Measurements from ENCODE around the gene CYSTM1.
"Not testable (repeated sequence)": the region's sequence is repeated elsewhere in the genome, so short reads cannot be mapped to it uniquely, and the experiment has no call there.

CYSTM1 gene

GRCh38 chr5:140151144-140152021, 23.6 kb upstream of the CYSTM1 start:
- peak; percentile 96 for DNase-seq

- no peak for DNase-seq
Observed at GRCh38 chr5:140152022-140152999, 22.7 kb upstream of the CYSTM1 start.

GRCh38 chr5:140153255-140153654, 21.7 kb upstream of the CYSTM1 start:
- no peak for DNase-seq

GRCh38 chr5:140153905-140154304, 21.1 kb upstream of the CYSTM1 start:
- DNase-seq = no peak

GRCh38 chr5:140154710-140155381, 20.1 kb upstream of the CYSTM1 start:
- DNase-seq = not testable (repeated sequence)

GRCh38 chr5:140157032-140157781, 17.8 kb upstream of the CYSTM1 start:
- peak; percentile 92 for DNase-seq

GRCh38 chr5:140159014-140159927, 15.7 kb upstream of the CYSTM1 start:
- no peak for DNase-seq

- no peak for DNase-seq
Observed at GRCh38 chr5:140162275-140162674, 12.7 kb upstream of the CYSTM1 start.

GRCh38 chr5:140162781-140163180, 12.2 kb upstream of the CYSTM1 start:
- no peak for DNase-seq

- DNase-seq = no peak
Observed at GRCh38 chr5:140165101-140165922, 9.7 kb upstream of the CYSTM1 start.

GRCh38 chr5:140165923-140166270, 9.1 kb upstream of the CYSTM1 start:
- no peak for DNase-seq

- no peak for DNase-seq
Observed at GRCh38 chr5:140166911-140167310, 8.1 kb upstream of the CYSTM1 start.

GRCh38 chr5:140168371-140168770, 6.6 kb upstream of the CYSTM1 start:
- DNase-seq = peak; percentile 31

GRCh38 chr5:140169410-140169809, 5.6 kb upstream of the CYSTM1 start:
- no peak for DNase-seq

GRCh38 chr5:140172483-140172882, 2.5 kb upstream of the CYSTM1 start:
- no peak for DNase-seq

- DNase-seq = no peak
Observed at GRCh38 chr5:140174014-140174413, 974 bp upstream of the CYSTM1 start.

- DNase-seq = peak; percentile 86
Observed at GRCh38 chr5:140175367-140176030, 511 bp downstream of the CYSTM1 start.

GRCh38 chr5:140176031-140176387, 1.0 kb downstream of the CYSTM1 start:
- DNase-seq = peak; percentile 30

GRCh38 chr5:140178086-140178410, 3.1 kb downstream of the CYSTM1 start:
- DNase-seq = no peak
